ENCODE measurements around the gene EHBP1L1.

The EHBP1L1 gene

GRCh38 chr11:65639623-65640482, 64.0 kb downstream of the EHBP1L1 start:
- no peak for DNase-seq

- DNase-seq: no peak
Measured at GRCh38 chr11:65640483-65641296, 64.8 kb downstream of the EHBP1L1 start.

GRCh38 chr11:65641297-65642013, 65.6 kb downstream of the EHBP1L1 start:
- DNase-seq: no peak
